CMK (cell line): Measurements from ENCODE around the gene NFE2.
"Not testable (repeated sequence)": the region's sequence is repeated elsewhere in the genome, so short reads cannot be mapped to it uniquely, and the experiment has no call there.

Experiments
- DNase-seq: peaks from one replicate; pipeline ENCODE4 v3.0.0-alpha.2; 2010; ENCODE audit warnings: low read depth

NFE2 gene

DNA sequence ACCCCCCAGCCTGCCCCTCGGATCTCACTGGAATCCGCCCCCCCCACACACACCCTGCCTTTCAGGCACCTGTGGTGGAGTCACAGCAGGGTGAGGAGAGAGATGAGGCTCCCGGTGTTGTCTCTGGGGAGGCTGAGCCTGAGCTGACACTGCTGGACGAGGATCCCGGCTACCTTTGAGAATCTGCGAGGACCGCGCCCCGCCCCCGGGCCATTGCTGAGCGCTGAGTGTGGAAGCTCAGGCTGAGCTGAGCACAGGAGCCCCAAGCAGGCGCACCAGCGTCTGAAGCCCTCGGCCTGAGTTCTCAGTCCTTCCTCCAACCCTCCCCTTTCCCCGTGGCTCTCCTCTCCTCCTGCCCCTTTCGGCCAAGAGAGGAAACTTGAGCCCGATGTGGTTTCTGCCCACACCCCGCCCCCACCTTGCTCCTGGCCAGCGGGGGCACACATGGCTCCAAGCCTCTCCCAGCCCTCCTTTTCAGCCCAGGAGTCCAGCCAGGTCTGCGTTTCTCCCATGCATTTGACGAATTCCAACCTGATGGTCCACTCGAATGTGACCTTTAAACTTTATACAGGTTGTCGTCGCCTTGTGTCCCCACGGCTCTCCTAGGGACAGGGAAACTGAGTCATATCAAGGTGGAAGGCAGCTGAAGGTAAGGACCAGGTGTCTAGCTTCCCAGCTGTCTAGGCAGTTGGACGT is at the start of gene NFE2:
NFE2 (minus strand) TSS at position 284 of the 696 bp plus-strand sequence. CDS start 5,767 bp downstream, outside the sequence.
- peak; percentile 88 for DNase-seq

DNA sequence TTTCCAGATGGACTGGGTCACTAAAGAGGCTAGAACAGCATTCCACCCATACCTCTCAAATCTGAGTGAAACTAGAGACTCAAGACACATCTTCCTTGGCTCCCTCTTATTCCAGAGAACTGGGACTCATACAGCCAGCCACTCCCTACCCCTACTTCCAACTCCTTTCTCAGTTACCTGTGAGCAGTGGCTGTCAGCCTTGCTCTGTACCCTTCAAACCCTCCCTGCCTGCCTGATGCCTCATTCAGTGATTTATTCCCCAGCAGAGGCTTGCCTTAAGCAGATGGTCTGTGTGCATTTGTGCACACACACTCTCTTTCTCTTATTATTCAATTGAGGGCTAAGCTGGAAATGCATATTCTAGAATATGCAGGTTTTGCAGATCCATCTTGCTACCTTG is 48.9 kb upstream of the NFE2 start:
- DNase-seq, result no peak

DNA sequence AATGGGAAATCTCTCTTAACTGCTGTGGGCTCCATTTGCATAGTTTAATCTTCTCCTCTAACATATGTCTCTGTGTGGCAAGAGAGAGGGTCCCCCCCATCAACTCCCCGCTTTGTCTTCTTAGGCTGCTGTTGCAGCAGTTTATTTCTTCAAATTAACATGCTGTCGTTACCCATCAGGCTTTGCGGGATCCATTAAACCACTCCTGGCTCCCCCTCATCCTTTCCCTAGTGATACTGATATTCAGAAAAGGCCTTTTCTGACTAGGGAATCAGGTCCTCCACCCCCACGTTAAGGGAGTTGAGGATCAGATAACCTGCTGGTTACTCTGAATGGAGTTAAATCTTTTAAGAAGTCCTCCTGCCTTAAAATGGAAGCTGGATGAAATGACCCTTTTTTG is 48.2 kb upstream of the NFE2 start:
- DNase-seq, result no peak

DNA sequence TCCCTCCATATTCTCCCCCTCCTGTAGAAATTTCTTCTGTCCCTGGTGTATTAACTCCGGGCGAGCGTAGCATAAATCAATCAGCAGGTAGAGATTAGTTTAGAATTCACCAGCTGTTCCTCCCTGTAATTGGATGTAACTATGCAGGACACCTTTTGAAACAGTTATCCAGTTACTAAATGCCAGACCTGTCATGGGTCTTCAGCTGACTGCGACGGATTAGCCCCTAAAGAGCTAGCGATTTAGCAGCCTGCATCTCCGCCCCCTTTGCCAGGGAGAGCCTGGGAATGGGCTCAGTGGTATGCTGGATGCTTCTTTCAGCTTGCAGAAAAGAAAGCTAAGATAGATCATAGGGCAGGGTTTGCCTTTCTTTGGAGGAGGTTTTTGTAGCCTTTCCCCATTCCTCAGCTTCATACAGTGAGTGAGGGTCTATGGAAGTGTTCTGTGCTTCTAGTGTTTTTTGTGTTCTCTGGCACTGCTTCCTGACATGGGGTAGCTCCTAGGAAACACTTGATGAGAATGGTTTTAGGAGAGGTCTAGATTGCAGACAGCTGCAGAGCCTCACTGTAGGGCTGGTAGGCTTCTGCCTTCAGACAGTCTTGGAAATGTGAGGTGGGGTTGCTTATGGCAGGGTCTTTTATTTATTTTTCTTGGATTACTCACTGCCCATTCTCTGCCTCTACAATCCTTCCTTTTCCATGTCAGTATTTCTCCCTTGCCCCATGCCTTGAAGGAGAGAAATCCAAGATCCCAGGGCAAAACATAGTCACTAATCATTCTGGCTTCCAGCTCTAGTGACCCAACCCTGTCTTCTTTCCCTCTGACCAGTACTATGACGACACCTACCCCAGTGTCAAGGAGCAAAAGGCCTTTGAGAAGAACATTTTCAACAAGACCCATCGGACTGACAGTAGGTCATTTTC is 40.8 kb upstream of the NFE2 start:
- DNase-seq, result no peak

DNA sequence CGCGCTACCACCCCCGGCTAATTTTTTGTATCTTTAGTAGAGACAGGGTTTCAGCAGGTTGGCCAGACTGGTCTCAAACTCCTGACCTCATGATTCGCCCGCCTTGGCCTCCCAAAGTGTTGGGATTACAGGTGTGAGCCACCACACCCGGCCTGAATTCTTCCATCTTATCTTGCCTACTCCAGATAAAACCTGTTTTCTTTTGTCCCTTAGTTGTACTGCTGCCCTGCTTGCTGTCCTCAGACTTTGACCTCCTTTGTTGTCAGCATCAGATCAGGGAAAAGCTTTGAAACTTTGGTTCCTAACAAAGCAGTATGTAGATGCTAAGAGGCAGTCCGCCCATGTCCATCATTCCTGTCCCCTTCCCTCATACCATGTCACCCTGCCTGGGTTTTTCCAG is 40.0 kb upstream of the NFE2 start:
- no peak for DNase-seq

DNA sequence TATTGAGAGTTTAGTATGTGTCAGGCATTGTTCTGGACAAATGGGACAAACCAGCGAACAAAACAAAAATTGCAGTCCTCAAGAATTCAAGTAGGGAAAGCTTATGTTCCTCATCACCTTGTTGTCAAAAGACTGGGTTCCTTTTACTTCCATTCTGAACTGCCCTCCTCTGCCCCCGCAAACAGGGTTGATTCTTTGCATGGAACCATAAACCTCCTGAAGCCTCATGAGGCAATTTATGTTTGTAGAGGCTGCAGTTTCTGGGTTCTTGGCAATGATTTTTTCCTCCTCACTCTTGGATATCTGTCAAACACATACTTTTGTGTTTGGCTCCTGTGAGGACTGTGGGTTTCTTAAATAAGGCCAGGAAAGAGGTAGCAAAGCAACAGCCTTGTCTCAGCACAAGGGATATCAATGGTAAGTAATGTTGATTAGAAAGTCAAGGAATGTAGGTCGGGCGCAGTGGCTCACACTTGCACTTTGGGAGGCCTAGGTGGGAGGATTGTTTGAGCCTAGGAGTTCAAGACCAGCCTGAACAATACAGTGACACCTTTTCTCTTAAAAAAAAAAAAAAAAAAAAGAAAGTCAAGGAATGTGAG is 38.0 kb upstream of the NFE2 start:
- no peak for DNase-seq

DNA sequence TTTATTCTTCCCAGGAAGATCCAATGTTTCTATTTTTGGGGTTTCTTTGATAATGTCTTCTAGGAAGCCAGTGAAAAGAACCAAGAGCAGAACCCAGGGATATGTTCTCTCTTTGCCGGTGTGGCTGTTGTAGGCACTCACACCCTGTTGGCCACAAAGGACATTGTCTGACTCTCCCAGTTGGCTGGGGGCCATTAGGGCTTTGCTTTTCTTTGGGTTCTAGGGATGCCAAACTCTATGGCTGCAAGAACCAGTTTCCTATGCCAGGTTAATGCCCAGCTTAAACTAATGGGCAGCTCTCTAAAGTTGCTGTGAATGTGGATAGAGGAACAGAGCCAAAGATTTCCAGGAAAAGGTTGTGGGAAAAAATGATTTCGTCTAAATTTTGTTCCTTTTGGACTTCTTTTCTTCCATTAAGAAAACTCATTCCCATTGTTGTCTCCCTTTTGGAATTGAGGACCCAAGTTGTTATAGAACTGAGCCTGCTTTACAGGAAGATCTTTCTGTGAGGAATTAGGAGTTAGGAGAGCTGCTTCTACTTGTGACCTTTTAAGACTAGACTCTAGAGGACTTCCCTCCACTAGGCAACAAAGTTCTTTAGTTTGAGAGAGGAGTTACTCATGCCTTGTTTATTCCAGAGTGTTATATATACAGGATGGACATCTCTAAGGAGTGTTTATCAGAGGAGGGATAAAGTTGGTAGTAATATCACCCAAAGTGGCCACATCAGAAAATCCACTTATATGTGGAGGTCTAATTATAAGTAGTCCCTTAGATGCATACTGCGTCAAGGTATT is 37.2 kb upstream of the NFE2 start:
- no peak for DNase-seq

DNA sequence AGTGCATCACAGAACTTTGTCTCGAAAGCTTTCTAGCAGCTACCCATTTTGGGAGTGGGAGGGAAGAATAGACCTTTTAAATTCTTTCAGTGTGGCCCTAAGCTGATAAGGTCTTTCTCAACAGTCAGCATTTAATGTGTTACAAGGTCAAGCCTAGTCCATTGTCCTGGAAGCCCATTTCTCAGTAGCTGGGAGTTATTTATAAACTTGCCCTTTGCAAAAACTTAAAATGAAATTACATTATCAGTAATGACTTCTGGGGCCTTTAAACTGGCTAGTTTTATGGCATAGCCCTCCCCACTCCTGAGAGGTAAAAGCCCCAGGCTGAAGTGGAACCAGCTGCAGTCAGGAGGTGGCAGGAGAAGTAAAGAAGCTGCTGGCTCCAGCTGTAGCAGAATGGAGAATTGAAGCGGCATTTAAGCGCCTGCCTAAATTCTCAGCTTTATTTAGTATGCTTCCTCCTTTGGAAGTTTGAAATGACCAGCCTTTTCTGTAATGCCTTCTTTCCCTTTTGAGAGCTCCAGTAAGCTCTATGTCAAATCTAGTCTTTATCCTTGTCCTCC is 36.5 kb upstream of the NFE2 start:
- no peak for DNase-seq

DNA sequence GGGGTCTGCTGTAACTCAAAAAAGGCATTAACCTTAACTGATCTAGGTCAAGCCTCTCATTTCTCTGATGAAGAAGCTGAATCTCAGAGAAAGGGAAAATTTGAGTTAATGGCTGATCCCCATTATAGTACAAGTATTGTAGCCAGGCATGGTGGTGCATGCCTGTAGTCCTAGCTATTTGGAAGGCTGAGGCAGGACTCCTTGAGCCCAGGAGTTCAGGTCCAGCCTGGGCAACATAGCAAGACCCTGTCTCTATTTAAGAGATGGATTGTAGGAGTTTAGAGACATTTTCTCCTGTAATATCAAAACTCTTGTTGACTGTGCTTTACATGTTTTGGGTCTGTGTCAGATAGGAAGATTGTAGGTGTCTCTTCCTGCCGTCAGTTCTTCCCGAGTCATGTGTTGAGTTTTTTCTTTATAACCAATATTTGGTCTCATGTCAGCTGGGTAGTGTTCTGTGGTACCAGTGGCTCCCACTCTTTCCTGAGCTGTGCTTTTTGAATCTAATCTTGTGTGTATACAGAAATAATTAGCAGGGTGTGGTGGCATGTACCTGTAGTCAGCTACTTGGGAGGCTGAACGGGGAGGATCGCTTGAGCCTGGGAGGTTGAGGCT is 32.7 kb upstream of the NFE2 start:
- no peak for DNase-seq

DNA sequence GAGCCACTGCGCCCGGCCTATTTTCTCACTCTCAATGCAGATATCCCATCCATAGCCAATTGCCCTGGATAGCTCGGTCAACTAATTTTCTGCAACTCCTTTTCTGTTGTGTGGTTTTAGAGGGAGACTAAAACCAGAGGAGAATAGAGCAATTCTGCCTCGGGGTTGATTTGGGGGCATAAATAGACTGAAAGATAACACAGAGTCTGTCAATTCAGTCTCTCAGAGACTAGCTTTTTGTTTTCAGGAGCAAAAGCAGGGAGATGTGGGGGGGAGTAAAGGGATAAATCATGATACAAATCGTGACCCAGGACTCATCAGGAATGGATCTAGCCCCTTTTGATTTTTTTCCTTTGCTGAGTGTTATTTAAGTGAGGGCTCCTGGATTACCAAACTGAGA is 30.6 kb upstream of the NFE2 start:
- DNase-seq, result no peak

DNA sequence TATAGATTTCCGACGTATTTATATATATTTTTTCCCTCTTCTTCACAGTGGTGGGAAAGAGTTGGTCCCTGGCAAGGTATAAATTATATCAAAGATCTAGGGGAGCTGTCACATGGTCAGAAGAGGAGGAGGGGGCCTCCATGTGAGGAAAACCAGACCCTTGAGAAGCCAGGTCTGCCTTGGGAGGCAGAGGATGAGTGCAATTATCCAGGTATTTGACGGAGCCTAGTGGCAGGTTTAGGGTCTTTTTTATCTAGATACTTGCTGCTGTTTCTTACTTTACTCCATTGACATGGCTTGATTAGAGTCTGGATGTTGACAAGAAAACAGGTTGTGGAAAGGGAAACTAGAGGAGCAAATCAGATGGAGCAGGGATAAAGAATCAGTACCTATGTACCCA is 29.6 kb upstream of the NFE2 start:
- DNase-seq, result no peak

DNA sequence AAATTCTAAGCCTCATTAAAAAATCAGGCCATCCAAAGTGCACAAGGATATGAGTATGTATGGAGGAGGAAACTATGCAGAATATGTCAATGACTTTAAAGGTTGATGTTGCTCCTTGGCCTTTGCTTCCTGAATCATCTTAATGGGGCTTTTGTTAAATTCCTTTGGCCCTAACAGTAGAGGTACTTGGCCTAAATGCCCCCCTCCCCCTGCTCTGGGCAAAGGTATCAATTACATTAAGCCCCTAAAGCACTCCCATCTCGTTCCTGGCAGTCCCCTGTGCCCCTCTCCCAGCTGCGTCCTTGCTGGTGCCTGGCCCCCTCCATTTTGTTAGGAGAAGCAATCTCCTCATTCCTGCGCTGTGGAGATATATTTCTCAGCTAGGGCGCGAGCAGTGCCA is 28.9 kb upstream of the NFE2 start:
- DNase-seq, result no peak

DNA sequence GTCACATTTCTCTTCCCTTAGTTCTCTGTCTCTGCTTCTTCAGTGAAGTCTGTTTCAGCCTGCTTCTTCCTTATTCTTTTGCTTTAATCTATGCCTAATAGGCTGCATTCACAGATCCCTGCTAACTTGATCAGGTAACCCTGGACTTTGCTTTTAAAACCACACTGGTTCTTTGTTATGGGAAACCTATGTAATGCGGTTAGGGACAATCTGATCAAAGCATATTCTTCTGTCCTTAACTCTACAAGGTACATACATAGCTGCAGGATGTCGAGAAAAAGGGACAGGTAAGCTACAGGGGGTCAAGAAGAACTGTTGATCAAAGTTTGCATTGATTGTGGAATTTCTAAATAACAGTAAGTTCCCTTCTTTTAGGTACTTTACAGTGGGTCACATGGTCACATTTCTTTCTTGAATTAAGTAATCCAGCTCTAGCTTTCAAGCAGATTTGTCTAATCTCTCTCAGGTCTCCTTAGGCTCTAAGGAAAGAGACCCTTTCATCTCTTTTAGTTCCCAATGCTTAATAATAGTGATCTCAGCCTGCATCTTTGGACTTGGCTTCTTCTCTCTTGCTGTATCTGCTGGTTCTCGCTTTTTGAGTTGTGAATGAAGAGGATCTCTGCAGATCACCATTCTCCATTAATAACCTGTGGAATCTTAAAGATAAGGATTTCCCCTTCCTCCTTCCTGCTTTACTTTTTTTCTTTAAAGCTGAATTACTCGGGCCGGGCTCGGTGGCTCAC is 28.0 kb upstream of the NFE2 start:
- no peak for DNase-seq

DNA sequence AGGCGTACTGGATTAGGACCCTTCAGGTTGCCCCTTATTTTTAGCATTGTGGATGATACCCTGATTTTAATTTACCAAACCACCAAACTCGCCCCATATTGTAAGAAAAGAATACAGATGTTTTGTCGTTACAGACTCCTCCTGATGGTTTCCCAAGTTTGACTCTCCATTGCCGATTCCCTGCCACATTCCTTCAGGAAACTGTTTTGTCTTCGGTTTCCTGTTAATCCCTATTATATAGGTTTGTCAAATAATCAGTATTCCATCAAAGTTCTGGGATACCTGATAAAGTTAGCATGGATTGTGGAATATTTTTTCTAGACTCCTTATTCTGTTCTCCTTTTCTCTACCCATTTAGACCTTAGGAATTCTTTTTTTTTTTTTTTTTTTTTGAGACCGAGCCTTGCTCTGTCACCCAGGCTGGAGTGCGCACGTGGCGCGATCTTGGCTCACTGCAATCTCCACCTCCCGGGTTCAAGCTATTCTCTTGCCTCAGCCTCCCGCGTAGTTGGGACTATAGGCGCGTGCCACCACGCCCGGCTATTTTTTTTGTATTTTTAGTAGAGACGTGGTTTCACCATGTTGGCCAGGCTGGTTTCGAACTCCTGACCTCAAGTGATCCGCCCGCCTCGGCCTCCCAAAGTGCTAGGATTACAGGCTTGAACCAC is 24.8 kb upstream of the NFE2 start:
- DNase-seq, result not testable (repeated sequence)

DNA sequence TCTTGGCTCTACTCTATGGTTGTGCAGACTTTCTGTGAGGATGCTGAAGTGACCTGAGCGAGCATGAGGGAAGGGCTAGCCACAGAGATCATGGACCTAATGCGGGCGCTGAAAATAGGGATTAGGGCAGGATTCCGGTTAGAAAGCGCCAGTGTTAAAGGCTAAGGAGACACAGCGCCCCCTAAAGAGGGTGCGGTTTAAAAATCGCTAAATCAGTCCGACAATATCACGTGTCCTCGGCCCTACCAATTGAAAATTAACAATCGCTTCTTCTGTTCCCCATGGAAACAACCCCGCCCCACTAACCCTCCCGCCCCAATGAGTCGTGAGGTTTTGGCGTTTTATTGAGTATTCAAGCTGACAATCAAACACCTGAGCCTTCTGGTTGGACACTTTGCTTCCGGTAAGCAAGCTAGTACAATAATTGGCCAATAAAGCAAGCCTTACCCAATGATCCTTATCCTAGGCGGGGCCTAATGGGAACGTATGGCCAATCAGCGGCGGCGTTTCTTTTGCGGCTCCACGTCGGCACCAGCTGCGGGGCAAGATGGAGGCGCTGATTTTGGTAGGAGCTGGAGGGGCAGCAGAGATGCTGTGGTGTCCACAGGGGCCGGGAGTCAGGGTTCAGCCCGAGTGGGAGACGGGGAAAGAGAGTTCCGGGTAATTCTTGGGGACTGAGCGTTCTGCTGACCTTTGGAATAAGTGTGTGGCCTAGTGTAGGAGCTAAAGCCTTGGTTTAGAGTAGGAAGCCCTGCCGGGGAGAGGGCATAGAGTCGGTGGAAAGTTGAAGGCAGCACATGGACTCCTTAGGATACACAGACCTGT is 24.0 kb upstream of the NFE2 start, which contains the start of gene COPZ1:
COPZ1 (plus strand) TSS at position 515 of the 825 bp plus-strand sequence; CDS start at position 548, 33 bp downstream.
- DNase-seq, result peak; percentile 94

DNA sequence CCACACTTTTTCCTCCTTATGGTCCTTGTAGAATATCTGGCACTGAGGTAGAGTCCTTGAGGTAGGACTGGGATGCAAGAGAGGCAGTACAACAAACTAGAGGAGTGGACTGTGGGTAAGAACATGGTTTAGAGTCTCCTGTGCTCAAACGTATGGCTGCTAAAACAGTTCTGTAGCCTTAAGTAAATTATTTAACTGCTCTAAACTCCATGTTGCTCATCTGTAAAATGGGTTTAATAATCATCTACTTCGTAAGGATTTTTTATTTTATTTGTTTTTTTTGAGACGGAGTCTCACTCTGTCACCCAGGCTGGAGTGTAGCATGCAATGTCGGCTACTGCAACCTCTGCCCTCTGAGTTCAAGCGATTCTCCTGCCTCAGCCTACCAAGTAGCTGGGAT is 20.5 kb upstream of the NFE2 start:
- no peak for DNase-seq

DNA sequence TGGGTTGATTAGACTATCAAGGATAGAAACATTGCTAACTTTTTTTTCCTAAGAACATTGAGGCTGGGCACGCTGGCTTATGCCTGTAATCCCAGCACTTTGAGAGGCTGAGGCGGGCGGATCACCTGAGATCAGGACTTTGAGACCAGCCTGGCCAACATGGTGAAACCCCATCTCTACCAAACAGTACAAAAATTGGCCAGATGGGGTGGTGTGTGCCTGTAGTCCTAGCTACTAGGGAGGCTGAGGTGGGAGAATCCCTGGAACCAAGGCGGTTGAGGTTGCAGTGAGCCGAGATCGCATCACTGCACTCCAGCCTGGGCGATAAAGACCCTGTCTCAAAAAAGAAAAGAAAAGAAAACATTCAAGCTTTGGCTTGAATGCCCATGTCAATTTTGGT is 11.5 kb upstream of the NFE2 start:
- DNase-seq, result not testable (repeated sequence)

DNA sequence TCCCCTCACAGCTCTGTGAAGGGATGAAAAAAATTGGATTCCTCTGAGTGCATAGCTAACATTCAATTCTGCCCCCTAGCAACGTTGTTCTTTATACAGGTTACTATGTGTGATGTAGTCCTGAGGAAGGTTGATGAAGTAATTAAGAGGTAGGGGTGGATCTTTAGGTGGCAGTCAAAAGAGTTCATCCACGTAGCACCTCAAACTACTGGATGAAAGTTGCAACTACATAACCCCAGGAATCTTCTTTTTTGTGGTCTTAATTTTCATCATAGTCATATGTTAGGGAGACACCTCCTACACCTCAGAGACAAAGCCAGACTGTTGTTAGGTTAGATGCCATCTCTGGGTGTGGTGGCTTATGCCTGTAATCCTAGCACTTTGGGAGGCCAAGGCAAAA is 10.2 kb upstream of the NFE2 start:
- no peak for DNase-seq
